Measurements from ENCODE around the gene AFAP1L2. TPM values are rescaled to one million over a fixed set of nuclear protein-coding genes. Genes with fewer than 3 reads are reported as not detected.
"Not testable (repeated sequence)": the region's sequence is repeated elsewhere in the genome, so short reads cannot be mapped to it uniquely, and the experiment has no call there.

The AFAP1L2 gene
- total RNA-seq, 1 donor from 2014 or later: 23.1 TPM

- DNase-seq (ENCODE audit: low spot score): no peak
Observed at GRCh38 chr10:114337510-114338462, 66.5 kb downstream of the AFAP1L2 start.

GRCh38 chr10:114336823-114337509, 67.3 kb downstream of the AFAP1L2 start:
- peak; percentile 63 for DNase-seq (ENCODE audit: low spot score)

- no peak for DNase-seq (ENCODE audit: low spot score)
Observed at GRCh38 chr10:114335614-114336013, 68.7 kb downstream of the AFAP1L2 start.

GRCh38 chr10:114334301-114334700, 70.0 kb downstream of the AFAP1L2 start:
- DNase-seq (ENCODE audit: low spot score): no peak

- DNase-seq (ENCODE audit: low spot score): not testable (repeated sequence)
Observed at GRCh38 chr10:114333441-114333840, 70.9 kb downstream of the AFAP1L2 start.

- peak; percentile 66 for DNase-seq (ENCODE audit: low spot score)
Observed at GRCh38 chr10:114332301-114333192, 71.8 kb downstream of the AFAP1L2 start.

- no peak for DNase-seq (ENCODE audit: low spot score)
Observed at GRCh38 chr10:114329634-114330365, 74.5 kb downstream of the AFAP1L2 start.

GRCh38 chr10:114328874-114329273, 75.4 kb downstream of the AFAP1L2 start:
- DNase-seq (ENCODE audit: low spot score): no peak

- no peak for DNase-seq (ENCODE audit: low spot score)
Observed at GRCh38 chr10:114328441-114328812, 75.9 kb downstream of the AFAP1L2 start.

- DNase-seq (ENCODE audit: low spot score): no peak
Observed at GRCh38 chr10:114327537-114328440, 76.5 kb downstream of the AFAP1L2 start.

- DNase-seq (ENCODE audit: low spot score): no peak
Observed at GRCh38 chr10:114326795-114327194, 77.5 kb downstream of the AFAP1L2 start.

- peak; percentile 39 for DNase-seq (ENCODE audit: low spot score)
Observed at GRCh38 chr10:114323023-114323422, 81.3 kb downstream of the AFAP1L2 start.

GRCh38 chr10:114322344-114322743, 82.0 kb downstream of the AFAP1L2 start:
- peak; percentile 95 for DNase-seq (ENCODE audit: low spot score)

GRCh38 chr10:114320249-114321116, 83.8 kb downstream of the AFAP1L2 start:
- DNase-seq (ENCODE audit: low spot score): peak; percentile 32

GRCh38 chr10:114319406-114320248, 84.7 kb downstream of the AFAP1L2 start:
- DNase-seq (ENCODE audit: low spot score): no peak

- DNase-seq (ENCODE audit: low spot score): no peak
Observed at GRCh38 chr10:114316744-114317143, 87.6 kb downstream of the AFAP1L2 start.

GRCh38 chr10:114315566-114316420, 88.5 kb downstream of the AFAP1L2 start:
- DNase-seq (ENCODE audit: low spot score): peak; percentile 31

Measured in umbilical cord (tissue), 2 donors.